Kidney epithelial cell (primary cell): ENCODE results near the gene TAS1R3. TPM values are rescaled to one million over a fixed set of nuclear protein-coding genes. Genes with fewer than 3 reads are reported as not detected.
A peak's percentile ranks its signal among the peaks of the same experiment; 100 is the strongest.

ENCODE experiments used
- DNase-seq: peaks from one replicate; pipeline ENCODE4 v3.0.0-alpha.2; 2010; ENCODE audit warnings: low read depth
- H3K27me3 ChIP-seq: 2 replicates; pipeline ENCODE4 v1.6.0; 2011; ENCODE audit warnings: low read length; ENCODE audit not compliant: control insufficient read depth, insufficient read depth
- H3K36me3 ChIP-seq: 2 replicates; pipeline ENCODE4 v1.5.1; 2011; ENCODE audit warnings: low read length; ENCODE audit not compliant: control insufficient read depth, insufficient read depth
- H3K4me3 ChIP-seq: 2 replicates; pipeline ENCODE4 v1.5.1; 2011; ENCODE audit warnings: low read depth, mild to moderate bottlenecking, control low read depth, low read length
- total RNA-seq: library from RNA; depleted of rRNA; stranded (reverse); fragments of >200 nt; gene quantifications from 2 replicates; pipeline ENCODE4 v1.2.3, GENCODE V29; 2015
- TF ChIP-seq, protein P1 (sequence below): IDR thresholded peaks from 2 replicates; pipeline ENCODE4 v1.5.1; 2011; ENCODE audit warnings: mild to moderate bottlenecking, moderate library complexity, low read length, control low read depth, inconsistent platforms; ENCODE audit not compliant: insufficient read depth, poor library complexity, severe bottlenecking

Gene TAS1R3
- total RNA-seq, 1 donor from 2014 or later: 0.08 TPM

- TF ChIP-seq, protein P1, sequence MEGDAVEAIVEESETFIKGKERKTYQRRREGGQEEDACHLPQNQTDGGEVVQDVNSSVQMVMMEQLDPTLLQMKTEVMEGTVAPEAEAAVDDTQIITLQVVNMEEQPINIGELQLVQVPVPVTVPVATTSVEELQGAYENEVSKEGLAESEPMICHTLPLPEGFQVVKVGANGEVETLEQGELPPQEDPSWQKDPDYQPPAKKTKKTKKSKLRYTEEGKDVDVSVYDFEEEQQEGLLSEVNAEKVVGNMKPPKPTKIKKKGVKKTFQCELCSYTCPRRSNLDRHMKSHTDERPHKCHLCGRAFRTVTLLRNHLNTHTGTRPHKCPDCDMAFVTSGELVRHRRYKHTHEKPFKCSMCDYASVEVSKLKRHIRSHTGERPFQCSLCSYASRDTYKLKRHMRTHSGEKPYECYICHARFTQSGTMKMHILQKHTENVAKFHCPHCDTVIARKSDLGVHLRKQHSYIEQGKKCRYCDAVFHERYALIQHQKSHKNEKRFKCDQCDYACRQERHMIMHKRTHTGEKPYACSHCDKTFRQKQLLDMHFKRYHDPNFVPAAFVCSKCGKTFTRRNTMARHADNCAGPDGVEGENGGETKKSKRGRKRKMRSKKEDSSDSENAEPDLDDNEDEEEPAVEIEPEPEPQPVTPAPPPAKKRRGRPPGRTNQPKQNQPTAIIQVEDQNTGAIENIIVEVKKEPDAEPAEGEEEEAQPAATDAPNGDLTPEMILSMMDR: no peak
- no peak for DNase-seq
- Histone ChIP-seq H3K36me3 (peaks cover 3% of the 10 kb centered on the region), H3K27me3 (no peaks in the 10 kb centered on the region), H3K4me3 (peak overlapping the region; percentile 50)
These were observed 23.7 kb upstream of the TAS1R3 start for GRCh38 chr1:1307261-1307922.

DNA sequence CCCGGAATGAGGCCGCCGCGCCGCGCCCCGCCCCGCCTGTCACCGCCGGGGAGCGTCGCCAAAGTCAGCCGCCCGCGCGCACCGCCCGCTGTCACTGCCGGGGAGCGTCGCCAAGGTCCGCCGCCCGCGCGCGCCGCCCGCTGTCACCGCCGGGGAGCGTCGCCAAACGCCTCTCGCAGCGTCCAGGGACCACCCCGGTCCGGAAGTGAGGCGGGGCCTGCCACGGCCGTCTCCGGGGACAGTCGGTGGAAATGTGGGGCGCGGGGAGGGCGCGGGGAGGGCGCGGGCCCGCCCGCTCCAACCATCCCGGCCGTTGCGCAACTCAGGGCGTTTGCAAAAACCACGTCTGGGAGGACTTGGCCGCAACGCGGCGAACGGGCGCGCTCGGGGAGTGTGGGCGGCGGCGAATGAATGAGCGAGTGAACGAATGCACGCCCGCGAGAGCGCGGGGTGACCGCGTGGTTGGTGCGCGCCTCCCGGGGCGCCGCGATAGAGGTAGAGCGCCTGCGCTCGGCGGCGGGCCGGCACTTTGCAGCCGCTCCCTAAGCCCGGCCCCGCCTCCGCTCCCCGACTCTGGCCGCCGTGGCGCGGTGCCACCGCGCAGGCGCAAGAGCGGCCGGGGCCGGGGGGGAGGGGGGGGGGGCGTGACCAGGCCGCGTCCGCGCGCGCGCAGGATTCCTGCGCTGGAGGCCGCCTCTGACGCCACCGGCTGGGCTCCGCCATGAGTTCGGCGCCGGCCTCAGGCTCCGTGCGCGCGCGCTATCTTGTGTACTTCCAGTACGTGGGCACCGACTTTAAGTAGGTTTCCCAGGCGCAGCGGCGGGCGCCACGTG is 22.9 kb upstream of the TAS1R3 start, which contains the start of the genes ACAP3 and PUSL1:
ACAP3 (minus strand) TSS at position 8 of the 833 bp plus-strand sequence. CDS start 115 bp downstream, outside the sequence.
PUSL1 (plus strand) TSS at position 675 of the 833 bp plus-strand sequence; CDS start at position 722, 47 bp downstream.
- H3K36me3 ChIP-seq: peaks cover 4% of the 10 kb centered on the region
- TF ChIP-seq, protein P1: no peak
- peak within 1 kb of the TSS; percentile 81 for H3K4me3 ChIP-seq
- DNase-seq: peak; percentile 34
- no peaks in the 10 kb centered on the region for H3K27me3 ChIP-seq

DNA sequence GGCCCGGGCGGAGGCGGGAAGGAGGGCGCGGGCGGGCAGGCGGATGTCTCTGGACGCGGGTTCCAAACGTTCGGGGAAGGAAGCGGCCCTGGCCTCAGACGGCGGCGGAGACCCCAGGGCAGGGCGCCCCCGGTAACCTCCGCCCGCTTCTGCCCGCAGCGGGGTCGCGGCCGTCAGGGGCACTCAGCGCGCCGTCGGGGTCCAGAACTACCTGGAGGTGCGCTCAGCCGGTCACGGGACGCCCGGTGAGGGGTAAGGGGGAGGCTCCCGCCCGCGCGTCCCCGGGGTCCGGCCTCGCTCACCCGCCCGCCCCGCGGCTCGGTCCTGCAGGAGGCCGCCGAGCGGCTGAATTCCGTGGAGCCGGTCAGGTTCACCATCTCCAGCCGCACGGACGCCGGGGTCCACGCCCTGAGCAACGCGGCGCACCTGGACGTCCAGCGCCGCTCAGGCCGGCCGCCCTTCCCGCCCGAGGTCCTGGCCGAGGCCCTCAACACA is 22.3 kb upstream of the TAS1R3 start:
- H3K27me3 ChIP-seq: no peaks in the 10 kb centered on the region
- H3K4me3 ChIP-seq: peak overlapping the region; percentile 81
- no peak for DNase-seq
- H3K36me3 ChIP-seq: peaks cover 4% of the 10 kb centered on the region
- TF ChIP-seq, protein P1: no peak

DNA sequence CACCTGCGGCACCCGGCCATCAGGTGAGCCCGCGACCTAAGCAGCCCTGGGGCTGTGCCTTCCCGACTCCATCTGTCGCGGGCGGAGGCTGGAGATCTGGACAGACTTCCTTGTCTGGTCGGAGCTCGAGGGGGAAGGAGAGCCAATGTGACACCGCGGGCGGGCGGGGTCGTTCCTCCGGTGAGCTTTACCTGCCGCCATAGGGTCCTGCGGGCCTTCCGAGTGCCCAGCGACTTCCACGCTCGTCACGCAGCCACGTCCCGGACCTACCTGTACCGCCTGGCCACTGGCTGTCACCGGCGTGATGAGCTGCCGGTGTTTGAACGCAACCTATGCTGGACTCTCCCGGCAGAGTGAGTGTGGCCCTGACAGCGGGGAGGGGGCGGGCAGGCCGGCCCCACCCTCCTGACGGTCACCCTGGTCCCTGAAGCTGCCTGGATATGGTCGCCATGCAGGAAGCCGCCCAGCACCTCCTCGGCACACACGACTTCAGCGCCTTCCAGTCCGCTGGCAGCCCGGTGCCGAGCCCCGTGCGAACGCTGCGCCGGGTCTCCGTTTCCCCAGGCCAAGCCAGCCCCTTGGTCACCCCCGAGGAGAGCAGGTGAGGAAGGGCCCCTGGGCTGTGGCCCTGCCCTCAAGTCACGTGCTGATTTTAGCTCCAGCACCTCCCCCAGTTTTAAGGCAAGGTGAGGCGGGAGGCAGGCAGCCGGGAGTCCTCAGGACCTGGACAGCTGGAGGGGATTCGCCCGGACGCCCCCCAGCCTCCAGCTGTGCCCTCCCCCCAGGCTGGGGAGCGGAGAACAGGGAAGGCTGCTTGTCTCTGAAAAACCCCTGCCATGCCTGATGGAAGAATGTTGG is 21.6 kb upstream of the TAS1R3 start:
- Histone ChIP-seq H3K36me3 (peaks cover 4% of the 10 kb centered on the region), H3K4me3 (peak overlapping the region; percentile 81), H3K27me3 (no peaks in the 10 kb centered on the region)
- DNase-seq: no peak
- TF ChIP-seq, protein P1: no peak

- TF ChIP-seq, protein P1: peak; percentile 5
- no peak for DNase-seq
- peaks cover 4% of the 10 kb centered on the region for H3K36me3 ChIP-seq
- H3K4me3 ChIP-seq: no peak overlapping the region
- no peaks in the 10 kb centered on the region for H3K27me3 ChIP-seq
These were observed 21.0 kb upstream of the TAS1R3 start for GRCh38 chr1:1310109-1310385.
